Embryonic facial prominence (tissue), 1 donor: ENCODE results near the gene PSMA5.
A peak's percentile ranks its signal among the peaks of the same experiment; 100 is the strongest.
"Not testable (repeated sequence)": the region's sequence is repeated elsewhere in the genome, so short reads cannot be mapped to it uniquely, and the experiment has no call there.

ENCODE experiments used
- DNase-seq: peaks from one replicate; pipeline ENCODE4 v3.0.0-alpha.2; 2016; ENCODE audit errors: extremely low spot score

PSMA5 gene

DNA sequence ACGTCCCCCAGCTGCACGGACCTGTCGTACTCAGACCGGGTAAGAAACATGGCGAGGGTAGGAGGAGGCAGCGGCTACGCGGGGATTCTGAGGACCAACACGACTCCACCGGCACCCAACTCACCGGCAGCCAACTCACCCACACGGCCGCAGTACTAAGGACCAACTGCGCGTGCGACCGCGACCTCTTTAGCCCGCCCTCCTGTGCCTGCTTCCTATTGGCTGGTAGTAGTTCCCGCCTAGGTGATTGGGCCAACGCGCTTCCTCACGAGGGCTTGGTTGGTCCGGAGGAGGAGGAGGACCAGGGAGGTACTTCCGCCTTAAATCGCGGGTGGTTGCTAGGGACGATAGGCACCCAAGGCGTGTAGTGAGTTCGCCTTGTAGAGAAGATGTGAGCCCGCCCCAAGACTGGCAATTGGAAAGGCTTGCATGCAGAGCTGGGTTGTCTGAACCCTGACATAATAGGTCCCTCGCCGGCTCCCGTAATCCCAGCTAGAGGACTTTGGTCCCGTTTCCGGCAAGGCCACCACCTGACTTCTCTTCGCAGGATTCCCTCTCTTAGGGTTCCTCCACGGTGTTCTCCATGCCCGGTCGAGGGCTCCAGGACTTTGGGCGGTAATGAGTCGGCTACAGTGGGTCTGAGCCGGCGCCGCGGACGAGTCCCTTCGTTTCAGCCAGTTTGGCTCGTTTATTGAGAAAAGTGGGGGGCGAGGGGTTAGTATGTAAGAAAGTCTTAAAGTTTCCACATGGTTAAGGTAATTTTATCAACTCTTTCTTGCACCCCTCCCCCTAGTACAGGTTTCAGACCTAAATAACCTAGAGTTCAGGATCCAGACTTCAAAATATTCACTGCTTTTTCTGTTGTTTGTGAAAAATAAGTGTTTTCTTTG, at the start of gene PSMA5:
TSS of gene PSMA5 (minus strand) at position 168 of the 890 bp plus-strand sequence. CDS start at position 50, 118 bp downstream.
- peak; percentile 96 for DNase-seq

- no peak for DNase-seq
Observed at GRCh38 chr1:109475261-109475660, 49.0 kb upstream of the PSMA5 start.

GRCh38 chr1:109474697-109475096, 48.4 kb upstream of the PSMA5 start:
- DNase-seq = no peak

DNA sequence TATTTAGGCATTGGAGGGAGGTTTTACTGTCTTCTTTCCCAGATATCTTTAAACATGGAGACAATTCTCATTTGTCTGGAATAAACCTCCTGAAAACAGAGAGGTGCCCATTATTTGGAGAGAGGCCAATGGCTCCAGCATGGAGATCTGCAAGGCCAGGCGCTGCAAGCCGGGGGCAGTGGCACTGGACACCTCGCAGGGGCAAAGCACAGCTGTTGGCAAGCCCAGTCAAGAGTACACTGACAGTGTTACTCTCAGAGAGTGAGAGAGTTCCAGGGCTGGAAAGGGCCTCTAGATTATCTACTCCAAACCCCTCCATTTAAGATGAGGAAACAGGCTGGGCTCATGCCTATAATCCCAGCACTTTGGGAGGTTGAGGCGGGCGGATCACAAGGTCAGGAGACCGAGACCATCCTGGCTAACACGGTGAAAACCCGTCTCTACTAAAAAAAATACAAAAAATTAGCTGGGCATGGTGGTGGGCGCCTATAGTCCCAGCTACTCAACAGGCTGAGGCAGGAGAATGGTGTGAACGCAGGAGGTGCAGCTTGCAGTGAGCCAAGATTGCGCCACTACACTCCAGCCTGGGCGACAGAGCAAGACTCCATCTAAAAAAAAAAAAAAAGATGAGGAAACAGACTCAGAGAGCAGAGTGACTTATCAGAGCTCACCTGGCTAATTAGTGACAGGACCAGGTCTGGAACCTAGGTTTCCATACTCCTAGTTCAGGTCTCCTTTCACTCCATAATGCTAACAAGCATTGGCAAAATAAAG, 47.2 kb upstream of the PSMA5 start:
- DNase-seq = not testable (repeated sequence)

- no peak for DNase-seq
Observed at GRCh38 chr1:109472779-109473178, 46.5 kb upstream of the PSMA5 start.

GRCh38 chr1:109470245-109470644, 44.0 kb upstream of the PSMA5 start:
- DNase-seq = no peak

DNA sequence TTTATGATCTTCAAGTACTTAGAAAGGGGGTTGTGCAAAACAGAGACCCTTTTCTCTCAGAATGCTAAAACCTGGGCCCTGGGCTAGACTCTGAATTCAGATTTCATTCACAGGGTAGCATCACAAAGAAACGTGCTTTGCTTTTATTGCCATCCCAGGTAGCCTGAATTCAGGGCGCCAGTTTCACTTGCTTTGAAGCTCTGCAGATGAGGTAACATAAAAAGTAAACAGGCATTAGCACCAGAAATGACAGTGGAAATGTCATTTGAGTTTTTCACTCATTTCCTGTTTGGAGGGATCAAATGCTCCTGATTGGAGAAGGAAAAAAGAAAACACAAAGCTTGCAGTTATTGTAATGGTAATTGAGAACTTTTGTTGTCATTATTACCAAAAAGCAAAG, 42.7 kb upstream of the PSMA5 start:
- no peak for DNase-seq

DNA sequence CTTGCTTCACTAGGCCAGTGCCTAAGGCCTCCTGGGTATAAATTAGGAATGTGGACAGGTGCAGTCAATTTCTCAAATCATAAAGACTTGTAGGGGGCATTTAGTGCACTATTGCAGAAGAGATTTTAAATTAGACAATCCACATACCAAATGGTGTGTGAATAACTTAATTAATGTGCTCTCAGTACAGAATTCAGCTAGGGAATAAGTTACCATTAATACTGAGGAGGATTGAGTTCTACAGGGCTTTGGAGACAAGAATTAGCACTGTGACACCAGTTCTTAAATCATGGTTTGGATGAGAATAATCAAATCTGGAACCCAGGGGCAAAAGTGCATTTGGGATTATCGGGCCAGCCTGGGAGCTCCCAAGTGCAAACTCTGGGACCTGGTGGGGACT, 41.8 kb upstream of the PSMA5 start:
- no peak for DNase-seq

GRCh38 chr1:109467301-109467777, 41.1 kb upstream of the PSMA5 start:
- DNase-seq = no peak

DNA sequence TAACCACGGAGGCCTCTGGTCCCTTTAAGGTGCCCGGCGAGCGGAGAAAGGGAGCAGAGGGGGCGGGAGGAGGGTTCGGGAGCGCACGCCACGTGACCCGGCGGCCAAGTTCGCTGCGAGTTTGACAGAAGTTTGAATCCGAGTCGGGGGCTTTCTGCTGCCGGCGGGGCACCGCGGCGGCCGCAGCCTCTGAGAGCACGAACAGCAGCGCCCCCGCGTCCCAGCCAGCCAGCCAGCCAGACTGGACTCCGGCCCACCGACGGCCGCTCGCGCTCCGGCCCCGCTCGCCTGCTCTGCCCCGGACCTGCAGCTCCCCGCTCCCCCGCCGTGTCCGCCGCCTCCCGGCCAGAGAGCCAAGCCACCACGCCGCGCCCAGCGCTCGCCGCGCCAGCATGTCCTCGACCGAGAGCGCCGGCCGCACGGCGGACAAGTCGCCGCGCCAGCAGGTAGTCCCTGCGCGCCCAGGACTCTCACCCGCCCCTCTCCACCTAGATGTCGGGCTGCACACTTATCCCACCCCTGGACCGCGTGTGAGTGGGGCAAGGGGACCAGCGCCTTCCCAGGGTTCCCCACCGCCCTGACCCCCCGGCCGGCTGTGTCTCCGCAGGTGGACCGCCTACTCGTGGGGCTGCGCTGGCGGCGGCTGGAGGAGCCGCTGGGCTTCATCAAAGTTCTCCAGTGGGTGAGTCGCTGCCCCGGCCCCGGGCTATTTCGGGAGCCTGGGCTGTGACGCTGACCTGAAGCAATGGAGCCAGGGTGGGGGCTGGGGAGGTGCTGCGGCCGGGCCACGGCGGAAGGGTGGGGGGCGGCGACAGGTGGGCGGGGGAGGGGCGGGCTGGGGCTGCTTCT, 40.4 kb upstream of the PSMA5 start, which contains the start of gene SYPL2:
TSS of gene SYPL2 (plus strand) at position 95 of the 849 bp plus-strand sequence. CDS start at position 393, 298 bp downstream.
- DNase-seq = no peak

- DNase-seq = no peak
Observed at GRCh38 chr1:109466125-109466451, 39.8 kb upstream of the PSMA5 start.

- DNase-seq = no peak
Observed at GRCh38 chr1:109457819-109458218, 31.6 kb upstream of the PSMA5 start.

GRCh38 chr1:109454497-109455133, 28.4 kb upstream of the PSMA5 start:
- DNase-seq = no peak

GRCh38 chr1:109447524-109447923, 21.3 kb upstream of the PSMA5 start:
- no peak for DNase-seq

- DNase-seq = not testable (repeated sequence)
Observed at GRCh38 chr1:109445949-109446695, 19.9 kb upstream of the PSMA5 start.

DNA sequence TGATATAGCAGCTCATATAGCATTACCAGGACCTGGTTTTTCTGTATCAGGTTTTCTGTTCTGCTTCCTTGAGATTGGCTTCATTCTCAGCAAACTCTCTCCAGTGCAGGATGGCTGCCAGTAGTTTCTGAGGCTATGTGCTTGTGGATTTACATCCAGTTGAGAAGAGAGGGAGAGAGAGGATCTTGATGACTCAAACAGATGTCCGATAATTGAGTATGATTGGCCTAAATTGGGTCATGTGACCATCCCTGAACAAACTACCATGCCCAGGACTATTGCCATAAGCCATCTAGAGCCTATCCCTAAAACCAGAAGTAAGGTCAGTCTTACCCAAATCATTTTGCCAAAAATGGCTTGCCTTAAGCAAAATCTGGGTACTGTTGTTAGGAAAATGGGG, 18.1 kb upstream of the PSMA5 start:
- DNase-seq = no peak

- DNase-seq = no peak
Observed at GRCh38 chr1:109443476-109443875, 17.2 kb upstream of the PSMA5 start.

DNA sequence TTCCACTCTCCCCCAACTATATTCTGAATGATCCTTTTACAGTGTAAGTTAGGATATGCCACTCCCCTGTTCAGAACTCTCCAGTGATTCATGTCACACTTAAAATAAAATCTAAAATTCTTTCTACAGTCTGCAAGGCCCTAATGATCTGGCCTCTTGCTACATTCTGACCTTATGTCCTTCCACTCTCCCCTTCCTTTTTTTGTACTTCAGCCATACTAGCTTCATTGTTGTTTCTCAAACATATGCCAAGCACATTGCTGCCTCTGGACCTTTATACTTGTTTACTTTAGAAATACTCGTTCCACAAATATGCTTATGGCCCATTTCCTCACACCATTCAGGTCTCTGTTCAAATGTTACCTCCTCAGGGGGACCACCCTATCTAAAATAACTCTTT, 14.8 kb upstream of the PSMA5 start:
- no peak for DNase-seq

DNA sequence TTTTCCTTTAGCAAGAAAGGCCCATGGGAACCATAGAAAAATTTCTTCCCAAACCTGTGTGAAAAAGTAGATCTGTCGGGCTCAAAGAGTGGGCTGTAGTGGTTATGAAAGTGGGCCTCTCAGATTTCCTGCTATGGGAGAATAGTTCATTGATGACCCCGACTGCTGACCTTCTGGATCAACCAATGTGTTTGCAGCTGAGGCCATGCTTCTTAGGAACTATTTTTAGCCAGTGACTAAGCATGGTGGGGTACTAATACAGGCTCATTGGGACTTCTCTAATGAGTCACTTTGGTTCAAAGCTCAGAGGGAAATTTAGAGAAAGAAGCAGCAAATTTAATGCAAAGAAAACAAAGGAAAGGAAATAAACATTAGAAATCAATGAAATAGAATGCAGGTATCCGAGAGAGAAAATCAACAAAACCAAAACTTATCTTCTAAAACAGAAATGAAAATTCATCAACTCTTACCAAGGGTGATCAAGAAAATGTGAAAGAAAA, 12.6 kb upstream of the PSMA5 start:
- DNase-seq = no peak

- no peak for DNase-seq
Observed at GRCh38 chr1:109434484-109434883, 8.2 kb upstream of the PSMA5 start.
